Panc1 (cell line): Measurements from ENCODE around the gene DLGAP4. TPM values are rescaled to one million over a fixed set of nuclear protein-coding genes. Genes with fewer than 3 reads are reported as not detected.

Experiments used
- ATAC-seq: fragments of 200-7000 bp; cut with Tn5 transposase; 2 replicates; pipeline ENCODE4 v1.9.1; 2020; ENCODE audit warnings: mild to moderate bottlenecking, moderate library complexity
- BruUV-seq: library from RNA; stranded (reverse); fragments of 400-500 nt; replicated peaks from 2 replicates; lab custom pipeline; 2021; lab: Mats Ljungman, UMichigan
- CTCF ChIA-PET: fragments of 300-600 bp; sonication (Branson Sonifier 250); formaldehyde crosslinking; loops from one replicate; lab custom pipeline; 2022; ENCODE audit warnings: antibody characterized with exemption; lab: Charles Lee
- POLR2A ChIA-PET: fragments of 300-600 bp; sonication (Branson Sonifier 250); formaldehyde crosslinking; loops from one replicate; lab custom pipeline; 2022; ENCODE audit warnings: antibody characterized with exemption; lab: Charles Lee
- DNase-seq: peaks from one replicate; pipeline ENCODE4 v3.0.0-alpha.2; 2010; ENCODE audit warnings: low read depth, low spot score
- H3K27ac ChIP-seq: 2 replicates; pipeline ENCODE4 v1.5.1; 2011; ENCODE audit warnings: mild to moderate bottlenecking, low read length, inconsistent platforms
- H3K27me3 ChIP-seq: fragments of 200-500 bp; sonication (Bioruptor generic); 2 replicates; pipeline ENCODE4 v1.6.0; 2014; ENCODE audit warnings: low read length, inconsistent platforms; ENCODE audit not compliant: control insufficient read depth, insufficient read depth
- H3K36me3 ChIP-seq: fragments of 200-500 bp; sonication (Bioruptor generic); 2 replicates; pipeline ENCODE4 v1.5.1; 2014; ENCODE audit warnings: inconsistent platforms, mild to moderate bottlenecking, low read length, moderate library complexity; ENCODE audit not compliant: control insufficient read depth, insufficient read depth
- H3K4me1 ChIP-seq: 2 replicates; pipeline ENCODE4 v1.5.1; 2011; ENCODE audit warnings: inconsistent platforms, mild to moderate bottlenecking, low read length, moderate library complexity; ENCODE audit not compliant: control insufficient read depth, insufficient read depth
- H3K4me3 ChIP-seq, 2 experiments: 2 replicates each; pipeline ENCODE4 v1.5.1; 2011 to 2012; ENCODE audit warnings: low read depth in 2 of 2, low read length in 2 of 2, mild to moderate bottlenecking in 2 of 2, inconsistent platforms in 1 of 2, moderate library complexity in 1 of 2
- H3K9me3 ChIP-seq: fragments of 200-500 bp; sonication (Bioruptor generic); 2 replicates; pipeline ENCODE4 v1.5.1; 2014; ENCODE audit warnings: low read depth, mild to moderate bottlenecking, inconsistent platforms, low read length, moderate library complexity; ENCODE audit not compliant: control insufficient read depth, insufficient read depth
- POLR2AphosphoS5 ChIP-seq: IDR thresholded peaks from 2 replicates; pipeline ENCODE4 v1.6.1; 2012; ENCODE audit warnings: mild to moderate bottlenecking, low read depth, low read length, moderate library complexity
- SIN3A ChIP-seq: IDR thresholded peaks from 2 replicates; pipeline ENCODE4 v1.6.1; 2012; ENCODE audit warnings: low read depth, mild to moderate bottlenecking, low read length, moderate library complexity, borderline replicate concordance; ENCODE audit not compliant: insufficient read depth
- TCF7L2 ChIP-seq: IDR thresholded peaks from 2 replicates; pipeline ENCODE4 v1.6.1; 2011; ENCODE audit warnings: mild to moderate bottlenecking, low read depth, low read length, inconsistent platforms
- in situ Hi-C: cut with HindIII; loops from 2 replicates; pipeline ENCODE4 v1.10.0; 2016; ENCODE audit warnings: low sequenced_read_pairs, low pct_unique_long_range_greater_than_20kb
- intact Hi-C: fragments of 100-400 bp; cut with micrococcal nuclease; formaldehyde crosslinking; loops from one replicate; pipeline ENCODE4 v1.10.0; 2022; ENCODE audit not compliant: unreplicated experiment
- total RNA-seq: library from RNA; stranded (reverse); gene quantifications from one replicate; pipeline ENCODE4 v1.2.1, GENCODE V29; 2021; ENCODE audit not compliant: unreplicated experiment
- TF ChIP-seq, protein P1 (sequence below): fragments of 450-650 bp; IDR thresholded peaks from 2 replicates; pipeline ENCODE4 v1.5.1; 2017; ENCODE audit warnings: mild to moderate bottlenecking
- TF ChIP-seq, protein P2 (sequence below), 2 experiments: IDR thresholded peaks; 2 replicates each; pipeline ENCODE4 v1.6.1; 2011 to 2012; ENCODE audit warnings: low read depth in 2 of 2, control low read depth in 1 of 2, low read length in 1 of 2, mild to moderate bottlenecking in 1 of 2, moderate library complexity in 1 of 2; ENCODE audit not compliant: insufficient read depth in 1 of 2

The DLGAP4 gene
- total RNA-seq, 1 experiment from 2014 or later: 52.5 TPM

DNA sequence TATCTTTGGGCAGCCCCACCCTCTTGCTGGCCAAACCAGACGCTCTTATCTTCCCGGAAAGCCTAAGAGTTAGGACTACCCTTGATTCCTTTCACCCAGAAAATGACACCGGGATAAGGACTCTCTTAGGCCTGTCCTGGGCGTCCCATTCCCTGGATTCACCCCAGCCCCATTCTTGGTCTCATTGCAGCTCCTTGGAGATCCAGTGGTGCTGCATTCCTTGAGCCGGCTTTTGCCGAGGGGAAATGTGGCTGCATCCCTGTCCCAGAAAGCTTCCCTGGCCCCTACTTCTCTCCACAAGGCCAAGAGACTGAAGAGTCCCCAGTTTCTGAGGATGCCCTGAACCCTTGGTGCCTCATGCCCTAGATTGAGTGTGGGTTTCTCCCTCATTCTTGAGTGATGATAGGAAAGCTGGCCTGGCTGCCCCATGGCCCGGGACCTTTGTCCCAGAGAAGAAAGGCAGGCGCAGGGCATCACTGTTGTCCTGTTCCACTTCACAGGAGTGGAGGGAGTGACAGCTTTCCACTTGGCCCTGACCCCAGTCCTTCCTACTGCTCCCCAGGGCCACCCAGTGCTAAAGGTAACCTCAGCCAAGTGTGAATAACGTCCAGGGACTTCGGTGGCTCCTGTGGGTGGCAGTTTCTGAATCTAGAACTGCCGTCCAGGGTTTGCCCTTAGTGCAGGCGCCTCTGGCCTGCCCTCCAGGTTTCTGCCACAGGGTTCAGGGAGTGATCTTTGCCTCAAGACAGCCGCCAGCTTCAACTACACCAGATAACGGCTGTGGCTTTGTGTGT, 192.4 kb downstream of the DLGAP4 start:
- no peak for ATAC-seq
- Histone ChIP-seq H3K4me1 (no peaks in the 10 kb centered on the region), H3K36me3 (no peaks in the 10 kb centered on the region; the same call in 1 of the 2 replicates), H3K9me3 (no peaks in the 10 kb centered on the region), H3K4me3 (no peak overlapping the region), H3K27ac (no peak overlapping the region), H3K27me3 (no peaks in the 10 kb centered on the region)
- BruUV-seq: no TSS peak
- DNase-seq: no peak
- POLR2A ChIA-PET: interaction anchor here (1.1 kb wide), 1 partner anchor 12 kb away, joined by 3 read pairs; no protein-coding TSS in a partner anchor
- intact Hi-C loops: no loop called here
- CTCF ChIA-PET: interaction anchor here (0.9 kb wide), 1 partner anchor 38 kb away, joined by 3 read pairs; no protein-coding TSS in a partner anchor
- TF ChIP-seq, protein P1, sequence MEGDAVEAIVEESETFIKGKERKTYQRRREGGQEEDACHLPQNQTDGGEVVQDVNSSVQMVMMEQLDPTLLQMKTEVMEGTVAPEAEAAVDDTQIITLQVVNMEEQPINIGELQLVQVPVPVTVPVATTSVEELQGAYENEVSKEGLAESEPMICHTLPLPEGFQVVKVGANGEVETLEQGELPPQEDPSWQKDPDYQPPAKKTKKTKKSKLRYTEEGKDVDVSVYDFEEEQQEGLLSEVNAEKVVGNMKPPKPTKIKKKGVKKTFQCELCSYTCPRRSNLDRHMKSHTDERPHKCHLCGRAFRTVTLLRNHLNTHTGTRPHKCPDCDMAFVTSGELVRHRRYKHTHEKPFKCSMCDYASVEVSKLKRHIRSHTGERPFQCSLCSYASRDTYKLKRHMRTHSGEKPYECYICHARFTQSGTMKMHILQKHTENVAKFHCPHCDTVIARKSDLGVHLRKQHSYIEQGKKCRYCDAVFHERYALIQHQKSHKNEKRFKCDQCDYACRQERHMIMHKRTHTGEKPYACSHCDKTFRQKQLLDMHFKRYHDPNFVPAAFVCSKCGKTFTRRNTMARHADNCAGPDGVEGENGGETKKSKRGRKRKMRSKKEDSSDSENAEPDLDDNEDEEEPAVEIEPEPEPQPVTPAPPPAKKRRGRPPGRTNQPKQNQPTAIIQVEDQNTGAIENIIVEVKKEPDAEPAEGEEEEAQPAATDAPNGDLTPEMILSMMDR: no peak
- TF ChIP-seq POLR2AphosphoS5 (no peak), SIN3A (no peak), TCF7L2 (no peak)
- TF ChIP-seq, protein P2, sequence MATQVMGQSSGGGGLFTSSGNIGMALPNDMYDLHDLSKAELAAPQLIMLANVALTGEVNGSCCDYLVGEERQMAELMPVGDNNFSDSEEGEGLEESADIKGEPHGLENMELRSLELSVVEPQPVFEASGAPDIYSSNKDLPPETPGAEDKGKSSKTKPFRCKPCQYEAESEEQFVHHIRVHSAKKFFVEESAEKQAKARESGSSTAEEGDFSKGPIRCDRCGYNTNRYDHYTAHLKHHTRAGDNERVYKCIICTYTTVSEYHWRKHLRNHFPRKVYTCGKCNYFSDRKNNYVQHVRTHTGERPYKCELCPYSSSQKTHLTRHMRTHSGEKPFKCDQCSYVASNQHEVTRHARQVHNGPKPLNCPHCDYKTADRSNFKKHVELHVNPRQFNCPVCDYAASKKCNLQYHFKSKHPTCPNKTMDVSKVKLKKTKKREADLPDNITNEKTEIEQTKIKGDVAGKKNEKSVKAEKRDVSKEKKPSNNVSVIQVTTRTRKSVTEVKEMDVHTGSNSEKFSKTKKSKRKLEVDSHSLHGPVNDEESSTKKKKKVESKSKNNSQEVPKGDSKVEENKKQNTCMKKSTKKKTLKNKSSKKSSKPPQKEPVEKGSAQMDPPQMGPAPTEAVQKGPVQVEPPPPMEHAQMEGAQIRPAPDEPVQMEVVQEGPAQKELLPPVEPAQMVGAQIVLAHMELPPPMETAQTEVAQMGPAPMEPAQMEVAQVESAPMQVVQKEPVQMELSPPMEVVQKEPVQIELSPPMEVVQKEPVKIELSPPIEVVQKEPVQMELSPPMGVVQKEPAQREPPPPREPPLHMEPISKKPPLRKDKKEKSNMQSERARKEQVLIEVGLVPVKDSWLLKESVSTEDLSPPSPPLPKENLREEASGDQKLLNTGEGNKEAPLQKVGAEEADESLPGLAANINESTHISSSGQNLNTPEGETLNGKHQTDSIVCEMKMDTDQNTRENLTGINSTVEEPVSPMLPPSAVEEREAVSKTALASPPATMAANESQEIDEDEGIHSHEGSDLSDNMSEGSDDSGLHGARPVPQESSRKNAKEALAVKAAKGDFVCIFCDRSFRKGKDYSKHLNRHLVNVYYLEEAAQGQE (IDR thresholded peaks at IDR 0.05; ENCODE audit: insufficient read depth in 1 of 2, low read depth in 2 of 2, low read length in 1 of 2): no peak
- in situ Hi-C loops: no loop called here

DNA sequence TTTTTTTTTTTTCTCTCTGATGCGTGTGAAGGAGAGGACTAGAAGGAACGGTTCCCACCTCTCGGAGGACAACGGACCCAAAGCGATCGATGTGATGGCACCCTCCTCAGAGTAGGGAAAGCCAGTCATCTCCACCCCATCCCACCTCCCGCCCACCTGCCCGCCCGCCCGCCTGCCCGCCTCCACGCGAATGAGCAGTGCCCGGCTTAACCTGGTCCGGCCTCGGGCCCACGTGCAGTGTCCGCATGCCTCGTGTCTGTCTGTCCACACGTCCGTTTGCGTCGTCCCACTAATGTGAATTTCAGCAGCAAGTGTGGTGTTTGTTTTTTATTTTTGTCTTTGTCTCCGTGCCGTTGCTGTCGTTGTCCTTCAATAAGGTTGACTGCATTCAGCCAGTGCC, 193.1 kb downstream of the DLGAP4 start:
- ChIA-PET CTCF (no interaction called here), POLR2A (no interaction called here)
- no peak for DNase-seq
- H3K9me3 ChIP-seq: no peaks in the 10 kb centered on the region
- no peak for ATAC-seq
- H3K27ac ChIP-seq: no peak overlapping the region
- H3K4me3 ChIP-seq: no peak overlapping the region
- intact Hi-C loops (no loop called here), in situ Hi-C loops (no loop called here)
- H3K36me3 ChIP-seq: no peaks in the 10 kb centered on the region; the same call in 1 of the 2 replicates
- no TSS peak for BruUV-seq
- H3K4me1 ChIP-seq: no peaks in the 10 kb centered on the region
- TF ChIP-seq TCF7L2 (no peak), SIN3A (no peak), POLR2AphosphoS5 (no peak)
- TF ChIP-seq, protein P2 (IDR thresholded peaks at IDR 0.05; ENCODE audit: insufficient read depth in 1 of 2, low read depth in 2 of 2, low read length in 1 of 2): no peak
- TF ChIP-seq, protein P1: no peak
- H3K27me3 ChIP-seq: no peaks in the 10 kb centered on the region
